Adrenal gland (tissue), 12 donors: ENCODE measurements around the gene APOL2. TPM values are rescaled to one million over a fixed set of nuclear protein-coding genes. Genes with fewer than 3 reads are reported as not detected.

Experiments
- DNase-seq, 7 donors: peaks; one replicate each; pipeline ENCODE4 v3.0.0-alpha.2; 2019 to 2020
- H3K27ac ChIP-seq, 5 donors: fragments of 200-600 bp; sonication (generic) in 4 of 5; 1 replicate in 3 of 5; 2 replicates in 2 of 5; pipeline versions ENCODE4 v1.5.1 to v1.8.0; 2016 to 2020; ENCODE audit warnings: mild to moderate bottlenecking in 1 of 5
- H3K27me3 ChIP-seq: fragments of 200-600 bp; 2 replicates; pipeline ENCODE4 v1.8.0; 2021
- H3K36me3 ChIP-seq, 2 donors: fragments of 200-600 bp; replicated peaks in 1 of 2; 1 replicate in 1 of 2; 2 replicates in 1 of 2; pipeline versions ENCODE4 v1.5.1 to v1.8.0; 2018 to 2022
- H3K4me1 ChIP-seq, 2 donors: fragments of 200-600 bp; replicated peaks in 1 of 2; 1 replicate in 1 of 2; 2 replicates in 1 of 2; pipeline versions ENCODE4 v1.5.1 to v1.8.0; 2018 to 2021
- H3K4me3 ChIP-seq, 4 donors: fragments of 200-600 bp; sonication (generic) in 3 of 4; one replicate each; pipeline ENCODE4 v1.5.1; 2016 to 2018
- H3K9me3 ChIP-seq, 3 donors: fragments of 200-600 bp; sonication (generic) in 1 of 3; replicated peaks in 1 of 3; 1 replicate in 2 of 3; 2 replicates in 1 of 3; pipeline versions ENCODE4 v1.5.1 to v1.8.0; 2016 to 2021
- CTCF ChIP-seq, 6 experiments: fragments of 450-650 bp in 4 of 6; fragments of 200-600 bp in 2 of 6; sonication (generic) in 1 of 6; IDR thresholded peaks; 1 replicate in 5 of 6; 2 replicates in 1 of 6; pipeline versions ENCODE4 v1.5.1 to v1.8.0; 2016 to 2021; ENCODE audit warnings: antibody characterized with exemption in 6 of 6, mild to moderate bottlenecking in 2 of 6, moderate library complexity in 1 of 6
- POLR2A ChIP-seq, 2 donors: fragments of 450-650 bp; IDR thresholded peaks; one replicate each; pipeline ENCODE4 v1.6.1; 2017; ENCODE audit warnings: antibody characterized with exemption in 2 of 2, mild to moderate bottlenecking in 2 of 2, moderate library complexity in 1 of 2
- WGBS, 4 donors: extraction: QIAGEN DNeasy Blood & Tissue Kit in 2 of 4; methylation state at CpG; one replicate each; pipeline versions ENCODE4 v1.1.5 to v1.1.7; 2013 to 2017; 5-methylcytosine and 5-hydroxymethylcytosine counted together
- intact Hi-C, 2 donors: fragments of 100-400 bp; cut with DNase I; formaldehyde crosslinking; loops; one replicate each; pipeline versions ENCODE4 v1.14.1 to v1.15.0; 2022 to 2023
- polyA plus RNA-seq, 3 donors: library from polyadenylated mRNA; stranded (reverse); fragments of 200-250 nt in 2 of 3; fragments of 350-450 nt in 1 of 3; fragmentation: Illumina TruSeq in 1 of 3; extraction: RNeasy Lipid Tissue Mini Kit (QIAGEN cat#74804) in 1 of 3; gene quantifications; one replicate each; pipeline ENCODE4 v1.2.3, GENCODE V29; 2013 to 2014
- total RNA-seq, 9 donors: library from RNA; depleted of rRNA in 4 of 9; stranded (reverse); fragments of >200 nt in 4 of 9; fragments of 120-200 nt in 1 of 9; fragmentation: NEBNext Ultra II Directional in 1 of 9; extraction: Animal tissue kit (Norgen Biotek cat#: 25700) in 1 of 9; gene quantifications; one replicate each; pipeline versions ENCODE4 v1.1.0 to v1.2.4, GENCODE V29; 2013 to 2023
- donor health status: healthy with polysubstance abuse.
- donor health status: Bipolar disorder and iron deficiency.
- donor health status: DM: yes; HTN: yes; CAD: no.
- donor health status: DM: no; HTN: no; CAD: no.
- donor health status: DM: no; HTN: no; CAD: no.
- donor health status: DM: yes; HTN: yes; CAD: no.

Gene APOL2
- total and polyA plus RNA-seq, 12 donors, result 16.1 to 73.8 (median 40.0) TPM

DNA sequence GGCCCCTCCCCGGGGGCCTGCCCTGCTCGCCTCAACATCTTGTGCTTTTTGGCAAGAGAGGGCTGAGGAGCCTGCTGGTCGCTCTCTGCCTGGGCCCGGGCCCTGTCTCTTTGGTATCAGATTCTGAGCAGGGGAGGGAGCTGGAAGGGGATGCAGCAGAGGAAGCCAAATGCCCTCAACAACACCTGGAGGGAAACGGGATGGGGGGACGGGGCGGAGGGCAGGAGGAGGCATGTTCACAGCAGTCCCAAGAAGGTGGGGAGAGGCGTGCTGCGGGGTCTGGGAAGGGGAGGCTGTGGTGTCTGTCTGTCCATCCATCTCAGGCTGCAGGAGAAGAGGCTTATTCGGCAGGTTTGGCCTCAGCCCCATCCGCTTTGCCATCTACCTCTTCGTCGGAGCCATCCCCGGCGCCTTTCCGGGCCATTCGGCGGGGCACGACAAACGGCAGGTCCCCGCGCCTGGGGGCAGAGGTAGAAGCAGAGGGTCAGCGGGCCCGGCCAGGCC, 43.1 kb upstream of the APOL2 start:
- intact Hi-C loops, result loop anchor here in 1 of 2 donors (10.0 kb wide), 1 partner anchor 88 kb away; no protein-coding TSS in a partner anchor
- H3K27me3 ChIP-seq, result no peaks in the 10 kb centered on the region
- peaks cover 12 to 26% of the 10 kb centered on the region in 2 donors for H3K4me1 ChIP-seq
- no peak overlapping the region for H3K4me3 ChIP-seq
- no peak for TF ChIP-seq CTCF (IDR thresholded peaks at IDR 0.05)
- no peak for TF ChIP-seq POLR2A (IDR thresholded peaks at IDR 0.05)
- peaks cover 0 to 66% of the 10 kb centered on the region in 2 donors for H3K36me3 ChIP-seq
- H3K9me3 ChIP-seq, result no peaks in the 10 kb centered on the region
- 82 to 88% (median 85%) methylated on average over 13 to 24 of the region's 24 CpGs for WGBS, 4 donors
- DNase-seq, result no peak
- H3K27ac ChIP-seq, result no peak overlapping the region

DNA sequence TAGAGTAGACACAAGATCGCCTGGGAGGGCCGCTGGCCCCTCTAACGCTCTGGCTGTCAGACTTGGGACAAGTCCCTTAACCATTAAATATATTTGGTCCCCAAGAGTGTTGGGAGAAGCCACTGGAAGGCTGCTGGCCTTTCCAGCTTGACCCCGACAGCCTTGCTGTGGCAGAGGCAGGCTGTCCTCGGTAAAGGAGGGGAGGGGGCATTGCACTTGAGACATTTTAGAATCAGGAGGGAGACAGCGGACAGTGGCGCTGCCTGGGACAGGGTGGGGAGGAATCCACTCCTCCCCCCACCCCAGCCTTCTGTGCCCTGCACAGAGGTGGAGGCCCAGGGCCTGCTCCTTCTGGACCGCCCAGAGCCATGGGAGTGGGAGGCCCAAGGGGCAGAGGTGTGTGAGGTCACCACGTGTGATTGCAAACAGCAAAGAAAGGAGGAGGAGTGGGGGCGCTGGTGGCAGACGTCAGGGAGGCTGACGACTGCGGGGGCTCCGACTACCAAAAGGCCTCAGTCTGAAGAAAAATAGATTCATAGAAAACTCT, 42.5 kb upstream of the APOL2 start:
- DNase-seq, result no peak
- intact Hi-C loops, result loop anchor here in 1 of 2 donors (10.0 kb wide), 1 partner anchor 87 kb away; no protein-coding TSS in a partner anchor
- 76 to 89% (median 80%) methylated on average over 12 to 14 of the region's 14 CpGs for WGBS, 4 donors
- no peak overlapping the region for H3K27ac ChIP-seq
- peaks cover 12 to 27% of the 10 kb centered on the region in 2 donors for H3K4me1 ChIP-seq
- no peaks in the 10 kb centered on the region for H3K27me3 ChIP-seq
- H3K4me3 ChIP-seq, result no peak overlapping the region
- H3K9me3 ChIP-seq, result no peaks in the 10 kb centered on the region
- no peak for TF ChIP-seq CTCF (IDR thresholded peaks at IDR 0.05)
- no peak for TF ChIP-seq POLR2A (IDR thresholded peaks at IDR 0.05)
- H3K36me3 ChIP-seq, result peaks cover 0 to 61% of the 10 kb centered on the region in 2 donors

DNA sequence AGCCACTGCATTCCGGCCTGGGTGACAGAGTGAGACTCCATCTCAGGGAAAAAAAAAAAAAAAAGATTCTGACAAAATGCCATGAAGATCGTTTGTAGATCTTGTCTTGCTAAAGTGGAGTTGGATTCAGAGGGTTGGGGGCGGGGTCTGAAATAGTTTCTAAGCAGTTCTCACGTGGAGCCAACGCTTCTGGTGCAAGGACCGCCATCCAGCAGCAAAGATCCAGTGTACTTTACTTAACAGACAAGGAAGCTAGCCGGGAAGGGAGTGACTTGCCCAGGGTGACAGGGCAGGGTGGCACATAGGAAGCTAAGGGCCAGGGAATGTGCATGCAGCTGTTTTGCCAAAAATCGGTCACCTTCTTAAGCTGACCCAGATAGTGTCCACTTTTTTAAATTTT, 41.1 kb upstream of the APOL2 start:
- no peaks in the 10 kb centered on the region for H3K27me3 ChIP-seq
- intact Hi-C loops, result loop anchor here in 1 of 2 donors (10.0 kb wide), 1 partner anchor 86 kb away; no protein-coding TSS in a partner anchor
- no peak overlapping the region for H3K27ac ChIP-seq
- no peak overlapping the region for H3K4me3 ChIP-seq
- no peak for TF ChIP-seq CTCF (IDR thresholded peaks at IDR 0.05)
- TF ChIP-seq POLR2A (IDR thresholded peaks at IDR 0.05), result no peak
- 71 to 77% (median 71%) methylated on average over 8 of the region's 8 CpGs for WGBS, 4 donors
- H3K9me3 ChIP-seq, result no peaks in the 10 kb centered on the region
- peaks cover 0 to 46% of the 10 kb centered on the region in 2 donors for H3K36me3 ChIP-seq
- peaks cover 3 to 12% of the 10 kb centered on the region in 2 donors for H3K4me1 ChIP-seq
- DNase-seq, result no peak

DNA sequence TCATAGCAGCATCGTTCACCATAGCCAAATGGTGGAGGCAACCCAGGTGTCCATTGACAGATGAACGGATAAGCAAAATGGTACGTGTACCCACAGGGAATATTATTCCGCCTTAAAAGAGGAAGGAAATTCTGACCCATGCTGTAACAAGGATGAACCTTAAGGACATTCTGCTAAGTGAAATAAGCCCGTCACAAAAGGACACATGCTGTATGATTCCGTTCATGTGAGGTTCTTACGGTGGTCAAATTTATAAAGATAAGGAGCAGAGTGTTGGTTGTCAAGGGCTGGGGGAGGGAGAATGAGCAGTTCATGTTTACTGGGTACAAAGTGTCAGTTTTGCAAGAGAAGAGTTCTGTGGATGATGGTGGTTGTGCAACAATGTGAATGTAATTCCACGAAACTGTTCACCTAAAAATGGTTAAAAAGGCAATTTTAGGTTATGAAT, 39.9 kb upstream of the APOL2 start:
- TF ChIP-seq POLR2A (IDR thresholded peaks at IDR 0.05) (no peak), CTCF (IDR thresholded peaks at IDR 0.05) (no peak)
- Histone ChIP-seq H3K36me3 (peaks cover 0 to 35% of the 10 kb centered on the region in 2 donors), H3K9me3 (no peaks in the 10 kb centered on the region), H3K27me3 (no peaks in the 10 kb centered on the region), H3K4me3 (no peak overlapping the region), H3K27ac (no peak overlapping the region), H3K4me1 (peaks cover 0 to 8% of the 10 kb centered on the region in 2 donors)
- 63 to 76% (median 68%) methylated on average over 8 of the region's 8 CpGs for WGBS, 4 donors
- intact Hi-C loops, result loop anchor here in 1 of 2 donors (5.0 kb wide), 2 partner anchors 47 to 82 kb away; no protein-coding TSS in a partner anchor
- no peak for DNase-seq
